LNCaP clone FGC (cell line): ENCODE data around the gene CRYBG1.

Source experiments
- DNase-seq: peaks from one replicate; pipeline ENCODE4 v3.0.0-alpha.2; 2011; ENCODE audit warnings: low read depth
- H3K4me3 ChIP-seq: 2 replicates; pipeline ENCODE4 v1.5.1; 2011; ENCODE audit warnings: mild to moderate bottlenecking, low read depth, low read length, control low read depth
- TF ChIP-seq, protein P1 (sequence below): IDR thresholded peaks from 2 replicates; pipeline ENCODE4 v1.5.1; 2012; ENCODE audit warnings: mild to moderate bottlenecking; ENCODE audit not compliant: control insufficient read depth, insufficient read depth; ENCODE audit errors: extremely low read depth

The CRYBG1 gene

DNA sequence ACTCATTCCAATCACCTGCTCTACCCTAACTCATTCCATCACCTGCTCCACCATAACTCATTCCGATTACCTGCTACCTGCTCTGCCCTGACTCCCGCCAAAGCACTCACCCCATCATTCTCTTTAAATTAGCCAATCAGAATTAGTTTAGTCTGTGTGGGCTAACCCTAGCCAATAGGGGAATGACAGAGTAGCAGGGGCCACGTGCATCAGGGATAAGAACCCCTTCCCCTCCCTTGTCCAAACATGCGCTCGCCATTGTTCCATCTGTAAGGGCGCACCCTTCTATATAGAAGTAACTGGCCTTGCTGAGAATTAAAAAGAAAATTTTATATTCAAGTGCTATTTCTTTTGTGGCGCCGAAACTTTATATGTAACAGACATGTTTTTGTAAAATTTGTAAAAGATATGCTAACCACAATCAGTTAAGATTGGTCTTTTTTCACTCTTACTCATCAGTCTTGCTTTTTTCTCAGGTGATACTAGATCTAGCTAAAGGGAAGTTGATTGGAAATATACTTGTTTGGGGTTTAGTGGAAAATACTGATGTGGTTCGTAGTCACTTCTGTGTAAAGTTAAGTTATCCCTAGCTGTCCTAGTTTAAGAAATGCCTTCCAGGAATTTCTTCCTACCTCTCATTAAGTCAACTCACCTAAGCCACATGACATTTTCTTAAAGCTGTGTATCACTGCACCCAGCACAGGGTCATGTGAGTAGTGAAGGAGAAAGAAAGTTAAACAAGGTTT lies 252.3 kb downstream of the CRYBG1 start:
- TF ChIP-seq, protein P1, sequence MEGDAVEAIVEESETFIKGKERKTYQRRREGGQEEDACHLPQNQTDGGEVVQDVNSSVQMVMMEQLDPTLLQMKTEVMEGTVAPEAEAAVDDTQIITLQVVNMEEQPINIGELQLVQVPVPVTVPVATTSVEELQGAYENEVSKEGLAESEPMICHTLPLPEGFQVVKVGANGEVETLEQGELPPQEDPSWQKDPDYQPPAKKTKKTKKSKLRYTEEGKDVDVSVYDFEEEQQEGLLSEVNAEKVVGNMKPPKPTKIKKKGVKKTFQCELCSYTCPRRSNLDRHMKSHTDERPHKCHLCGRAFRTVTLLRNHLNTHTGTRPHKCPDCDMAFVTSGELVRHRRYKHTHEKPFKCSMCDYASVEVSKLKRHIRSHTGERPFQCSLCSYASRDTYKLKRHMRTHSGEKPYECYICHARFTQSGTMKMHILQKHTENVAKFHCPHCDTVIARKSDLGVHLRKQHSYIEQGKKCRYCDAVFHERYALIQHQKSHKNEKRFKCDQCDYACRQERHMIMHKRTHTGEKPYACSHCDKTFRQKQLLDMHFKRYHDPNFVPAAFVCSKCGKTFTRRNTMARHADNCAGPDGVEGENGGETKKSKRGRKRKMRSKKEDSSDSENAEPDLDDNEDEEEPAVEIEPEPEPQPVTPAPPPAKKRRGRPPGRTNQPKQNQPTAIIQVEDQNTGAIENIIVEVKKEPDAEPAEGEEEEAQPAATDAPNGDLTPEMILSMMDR = no peak
- DNase-seq = no peak
- no peak overlapping the region for H3K4me3 ChIP-seq

DNA sequence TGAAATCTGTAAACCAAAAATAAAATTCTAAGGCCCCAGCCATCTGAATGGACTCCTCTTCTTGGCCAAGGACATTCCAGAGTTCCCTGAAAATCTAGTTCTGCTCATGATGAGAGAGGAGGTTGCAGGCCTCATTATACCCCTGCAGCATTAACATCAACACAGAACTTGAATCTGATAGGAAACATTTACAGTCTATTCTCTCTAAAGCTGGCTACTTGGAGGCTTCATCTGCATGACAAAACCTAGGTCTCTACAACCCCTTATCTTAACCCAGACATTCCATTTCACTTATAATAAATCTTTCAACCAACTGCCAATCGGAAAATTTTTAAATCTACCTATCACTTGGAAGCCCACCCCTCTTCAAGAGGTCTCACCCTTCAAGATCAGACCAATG lies 253.1 kb downstream of the CRYBG1 start:
- no peak overlapping the region for H3K4me3 ChIP-seq
- TF ChIP-seq, protein P1 = no peak
- no peak for DNase-seq

DNA sequence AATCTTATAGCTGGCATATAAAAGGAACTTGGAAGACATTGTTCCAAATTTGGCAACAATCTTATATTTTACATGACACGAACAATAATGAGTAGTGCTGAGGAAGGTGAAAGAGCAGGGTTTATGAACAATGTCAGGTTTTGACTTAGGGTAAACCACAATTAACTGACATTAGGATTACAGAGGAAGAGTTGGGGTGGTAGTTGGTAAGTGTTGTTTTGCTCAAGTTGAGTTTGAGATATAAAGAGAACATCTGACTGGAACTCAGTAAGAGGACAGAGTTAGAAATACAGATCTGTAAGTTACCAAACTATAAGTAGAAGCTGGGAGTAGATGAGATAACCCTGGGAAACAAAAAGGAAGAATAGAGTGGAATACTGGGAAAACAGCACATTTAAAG lies 253.6 kb downstream of the CRYBG1 start:
- no peak overlapping the region for H3K4me3 ChIP-seq
- TF ChIP-seq, protein P1 = no peak
- DNase-seq = no peak

DNA sequence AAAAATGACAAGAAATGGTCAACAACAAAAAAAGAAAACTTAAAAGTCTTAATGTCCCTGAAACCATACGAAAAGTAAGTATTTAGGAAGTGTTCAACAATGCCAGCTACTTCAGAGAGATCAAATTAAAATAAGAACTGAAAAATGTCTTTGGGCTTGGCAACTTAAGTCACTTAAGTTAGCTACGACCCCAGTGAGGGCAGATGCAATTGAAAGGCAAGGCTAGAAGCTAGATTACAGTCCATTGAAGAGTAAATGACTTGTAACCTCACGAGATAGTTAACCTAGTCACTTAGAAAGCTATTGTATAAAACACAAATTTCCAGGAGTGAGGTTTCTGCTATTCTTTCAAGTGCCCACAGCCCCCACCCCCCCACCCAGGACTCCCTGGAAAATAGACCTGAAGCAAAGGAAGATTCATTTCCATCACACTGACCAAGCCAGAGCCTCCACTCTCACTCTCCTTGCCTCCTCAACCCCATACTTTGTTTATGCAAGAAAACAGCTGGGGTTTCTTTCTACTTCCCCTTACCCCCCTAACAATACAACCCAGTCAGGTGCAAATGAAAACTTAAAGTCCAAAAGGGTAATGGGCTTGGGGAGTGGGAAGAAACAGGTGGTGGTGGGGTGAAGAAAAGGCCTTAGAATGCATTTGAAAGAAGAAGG lies 254.2 kb downstream of the CRYBG1 start:
- H3K4me3 ChIP-seq = no peak overlapping the region

DNA sequence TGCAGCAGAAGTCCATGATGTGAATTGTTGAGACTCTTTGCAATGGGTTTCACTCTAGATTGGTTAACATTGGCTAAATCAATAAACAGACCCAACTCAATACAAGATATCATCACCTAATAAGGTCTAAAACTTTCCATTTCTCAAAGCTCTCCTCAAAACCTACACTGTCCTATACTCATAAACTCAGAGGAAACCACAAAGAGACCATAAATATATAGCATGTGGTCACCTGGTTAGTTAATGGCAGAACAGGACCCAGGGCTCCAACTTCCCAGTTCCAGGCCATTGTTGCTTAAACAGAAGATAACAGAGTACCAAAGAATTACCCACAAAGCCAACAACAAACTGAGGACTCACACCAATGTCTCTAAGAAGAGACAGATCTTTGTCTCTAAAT lies 256.8 kb downstream of the CRYBG1 start:
- TF ChIP-seq, protein P1 = no peak
- no peak overlapping the region for H3K4me3 ChIP-seq
- no peak for DNase-seq

More for the DNA sequence above, 254.2 kb downstream of the CRYBG1 start:
- no peak for DNase-seq
- TF ChIP-seq, protein P1 = no peak

DNA sequence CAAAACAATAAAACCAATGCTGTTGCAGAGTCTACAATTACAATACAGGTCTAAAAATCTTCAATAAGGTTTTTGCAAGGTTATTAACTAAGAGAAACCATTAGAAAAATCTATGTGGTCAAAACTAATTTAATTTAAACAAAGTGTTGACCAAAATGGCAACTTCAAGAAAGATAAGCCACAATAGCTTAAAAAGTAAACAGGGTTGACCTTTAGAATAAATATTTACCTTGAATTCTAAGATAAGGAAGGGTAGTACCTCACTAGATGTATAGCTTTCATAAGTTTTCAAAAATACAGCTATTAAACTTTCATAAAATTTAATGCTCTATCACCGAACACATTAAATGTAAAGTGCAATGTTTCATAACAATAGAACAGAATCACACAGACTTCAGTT lies 257.3 kb downstream of the CRYBG1 start:
- TF ChIP-seq, protein P1 = no peak
- DNase-seq = no peak
- H3K4me3 ChIP-seq = no peak overlapping the region
